GM12873 (cell line): ENCODE data around the gene PTAR1.

Source experiments
- CTCF ChIP-seq: IDR thresholded peaks from 2 replicates; pipeline ENCODE4 v1.5.1; 2012; ENCODE audit warnings: low read depth, mild to moderate bottlenecking, moderate library complexity, low read length, control low read depth; ENCODE audit not compliant: insufficient read depth; ENCODE audit errors: missing control alignments

Gene PTAR1

DNA sequence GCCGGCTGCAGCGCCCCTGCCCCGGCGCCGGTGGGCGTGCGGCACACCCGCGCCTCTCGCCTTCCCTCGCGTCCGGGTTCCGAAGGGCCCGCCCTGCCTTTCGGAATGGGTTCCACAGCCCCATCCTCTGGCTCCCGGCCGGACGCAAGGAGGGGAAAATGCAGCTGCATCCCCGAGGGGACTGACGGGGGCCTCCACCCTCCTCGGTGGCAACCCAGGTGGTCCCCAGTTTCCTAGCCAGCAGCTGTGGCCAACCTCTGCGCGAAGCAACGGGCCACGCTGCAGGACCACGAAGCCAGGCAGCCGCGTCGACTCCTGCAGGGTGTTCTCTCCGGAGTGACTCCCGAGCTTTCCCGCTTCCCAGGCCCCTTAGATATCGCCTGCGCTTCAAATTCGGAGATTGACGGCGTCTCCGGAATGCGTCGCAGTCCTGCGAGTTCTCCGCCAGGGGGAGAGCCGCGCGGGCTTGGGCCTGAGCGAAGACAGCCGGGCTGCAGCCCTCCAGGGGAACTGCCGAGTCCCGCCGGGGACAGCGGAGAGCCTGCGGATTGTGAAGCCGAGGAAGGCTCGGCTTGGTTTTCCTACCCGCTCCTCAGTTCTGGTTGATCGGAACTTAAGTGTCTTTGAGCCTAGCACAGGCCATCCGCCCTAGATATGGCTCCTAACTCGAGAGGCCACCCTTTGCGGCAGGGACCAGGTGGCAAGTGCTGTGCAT, 87.1 kb downstream of the PTAR1 start:
- TF ChIP-seq CTCF, result peak; percentile 88

- no peak for TF ChIP-seq CTCF
These were observed 87.8 kb downstream of the PTAR1 start, which contains the start of gene APBA1 for GRCh38 chr9:69671879-69672595. Gene APBA1 (minus strand): TSS chr9:69672371.

GRCh38 chr9:69671311-69671878, 88.4 kb downstream of the PTAR1 start:
- TF ChIP-seq CTCF, result no peak

DNA sequence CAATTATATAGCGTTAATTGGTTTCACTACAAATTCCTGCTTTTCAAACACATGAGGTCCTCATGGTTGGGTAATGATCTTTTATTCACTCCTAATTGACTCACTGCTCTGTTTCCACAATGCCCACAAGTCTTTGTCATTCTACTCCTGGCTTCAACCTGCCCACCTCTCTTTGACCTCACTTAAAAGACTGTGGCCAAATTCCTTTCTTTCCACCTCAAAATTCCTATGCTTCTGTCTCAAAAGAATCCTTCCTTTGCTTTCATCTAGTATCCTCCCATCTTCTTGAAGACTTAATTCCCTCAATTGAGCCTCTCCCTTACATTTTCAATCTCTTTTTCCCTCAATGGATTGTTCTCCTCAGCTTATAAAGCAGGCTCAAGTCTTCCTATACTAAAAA, 92.5 kb downstream of the PTAR1 start:
- TF ChIP-seq CTCF, result no peak

- TF ChIP-seq CTCF, result no peak
These were observed 99.5 kb downstream of the PTAR1 start for GRCh38 chr9:69660304-69660703.
